GM19043 (cell line): ENCODE results near the gene DLG2.
"Not testable (repeated sequence)": the region's sequence is repeated elsewhere in the genome, so short reads cannot be mapped to it uniquely, and the experiment has no call there.

Experiments
- ATAC-seq: cut with Tn5 transposase; IDR thresholded peaks from one replicate; pipeline ENCODE4 v1.9.1; 2021; ENCODE audit warnings: low read depth; ENCODE audit not compliant: unreplicated experiment

The DLG2 gene

DNA sequence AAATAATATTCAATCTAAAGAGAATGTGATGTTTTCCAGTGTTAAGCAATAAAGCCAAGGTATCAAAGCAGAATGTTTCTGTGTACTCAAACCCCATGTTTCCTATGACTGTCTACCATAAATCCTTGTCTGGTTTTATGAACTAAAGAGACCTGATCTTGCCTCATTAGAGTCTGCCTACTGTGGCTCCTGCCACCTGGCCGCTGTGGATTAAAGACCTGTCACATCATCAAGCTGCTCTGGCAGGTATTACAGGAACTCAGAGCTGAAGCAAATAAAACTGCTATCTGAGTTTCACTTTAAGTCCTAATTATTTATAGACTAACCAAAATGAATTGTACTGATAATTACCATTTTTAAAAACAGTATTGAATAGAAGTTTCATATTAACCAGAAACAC, 2133.2 kb downstream of the DLG2 start:
- no peak for ATAC-seq

DNA sequence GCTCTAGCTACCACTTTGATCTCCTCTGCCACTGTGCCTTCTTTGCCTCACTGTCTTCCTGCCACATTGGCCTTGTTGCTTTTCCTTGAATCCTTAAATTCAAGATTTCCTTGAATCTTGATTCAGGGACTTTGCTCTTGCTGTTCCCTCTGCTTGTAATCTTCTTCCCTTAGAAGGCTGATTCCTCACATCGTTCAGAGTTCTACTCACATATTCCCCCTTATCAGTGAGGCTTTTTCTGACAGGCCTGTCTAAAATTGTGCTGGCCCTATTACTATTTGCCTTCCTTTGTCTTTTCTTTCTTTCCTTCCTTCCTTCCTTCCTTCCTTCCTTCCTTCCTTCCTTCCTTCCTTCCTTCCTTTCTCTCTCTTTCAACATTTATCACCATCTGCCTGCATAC, 2134.1 kb downstream of the DLG2 start:
- ATAC-seq, result no peak

DNA sequence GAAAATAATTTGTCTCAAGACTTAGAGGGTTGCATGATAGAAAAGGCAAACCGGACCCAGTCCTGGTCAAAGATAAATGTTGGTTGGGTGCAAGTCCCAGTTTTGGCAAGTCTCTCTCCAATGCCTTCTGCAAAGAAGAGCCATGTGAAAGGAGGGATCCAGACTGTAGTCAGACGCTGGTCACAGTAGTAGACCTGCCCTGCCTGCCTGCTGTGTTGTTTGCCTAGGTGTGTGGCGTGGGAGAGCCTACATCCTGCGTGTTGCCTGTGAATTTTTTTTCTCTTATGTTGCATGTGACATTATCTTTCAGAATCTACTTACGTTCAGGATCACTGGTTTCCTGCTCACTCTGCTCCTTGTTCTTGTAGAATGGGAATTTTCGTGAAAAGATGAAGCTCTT, 2143.3 kb downstream of the DLG2 start:
- no peak for ATAC-seq

DNA sequence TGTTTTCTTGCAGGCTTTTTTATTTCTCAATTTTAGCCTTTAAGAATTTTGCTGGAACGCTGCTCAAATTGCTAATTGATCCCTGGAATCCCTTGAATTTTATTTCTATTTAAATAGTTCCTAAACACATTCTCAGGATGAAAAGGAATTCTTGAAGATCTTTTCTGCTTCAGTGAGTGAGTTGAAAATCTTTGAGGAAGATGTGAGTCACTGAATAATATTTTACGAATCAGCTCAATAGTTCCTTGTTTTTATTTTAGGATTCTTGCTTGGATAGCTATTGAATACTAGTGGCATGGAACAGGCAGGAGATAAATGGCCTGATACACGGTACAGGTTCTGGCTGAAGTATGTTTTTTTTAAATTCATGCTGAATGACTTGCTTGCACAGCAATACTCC, 2146.3 kb downstream of the DLG2 start:
- ATAC-seq, result no peak

DNA sequence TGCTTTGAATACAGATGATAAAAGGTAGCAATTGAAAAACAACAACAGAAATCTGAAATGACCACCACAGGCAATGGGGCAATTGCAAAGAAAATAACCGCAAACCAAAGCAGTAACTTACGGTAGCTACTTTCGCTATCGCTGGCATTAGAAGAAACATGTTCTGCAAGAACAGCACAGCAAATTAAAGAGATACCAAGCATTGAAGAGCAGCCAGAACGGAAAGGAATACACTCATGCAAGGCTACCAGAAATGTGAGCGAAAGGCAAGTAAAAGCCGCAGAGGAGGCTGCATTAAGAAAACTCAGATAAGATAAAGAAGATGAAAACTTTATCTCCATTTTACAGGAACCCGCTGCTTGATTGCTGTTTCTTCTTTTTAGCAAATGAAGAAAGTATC, 2146.9 kb downstream of the DLG2 start:
- no peak for ATAC-seq

DNA sequence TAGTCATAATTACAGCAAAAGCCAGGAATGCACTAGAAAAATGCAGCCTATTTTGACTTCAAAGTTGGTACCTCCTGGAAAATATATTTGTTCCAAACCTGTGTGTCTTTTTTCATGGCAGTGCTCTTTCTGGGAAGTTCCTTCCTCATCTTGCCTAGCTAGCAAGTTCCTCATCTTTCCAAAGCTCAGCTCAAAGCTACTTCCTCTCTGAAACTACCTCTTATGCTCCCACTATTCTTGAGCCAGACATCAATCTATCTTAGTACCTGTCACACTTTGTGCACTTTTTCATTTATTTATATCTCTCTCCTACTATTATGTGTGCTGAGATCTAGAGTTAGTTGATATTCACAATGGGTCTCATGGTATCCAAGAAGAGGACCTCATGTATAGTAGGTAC, 2149.4 kb downstream of the DLG2 start:
- ATAC-seq, result no peak

DNA sequence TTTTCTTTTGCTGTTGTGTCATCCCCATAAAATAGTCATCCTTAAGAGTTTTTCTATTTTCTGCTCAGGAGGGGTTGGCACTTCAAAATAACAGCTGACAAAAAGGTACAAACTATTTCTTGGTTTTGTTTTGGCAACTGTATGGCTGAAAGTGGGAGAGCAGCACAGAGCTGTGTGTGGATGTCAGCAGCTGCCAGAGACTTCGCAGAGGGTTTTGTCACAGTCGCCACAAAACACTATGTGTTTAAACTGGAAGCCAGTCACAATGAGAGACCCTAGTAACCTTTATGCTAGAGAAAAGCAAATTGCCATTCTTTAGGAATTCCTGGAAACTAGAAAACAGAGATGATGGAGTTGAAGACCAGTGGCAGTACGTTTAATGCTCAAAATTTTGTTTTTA, 2151.4 kb downstream of the DLG2 start:
- no peak for ATAC-seq

DNA sequence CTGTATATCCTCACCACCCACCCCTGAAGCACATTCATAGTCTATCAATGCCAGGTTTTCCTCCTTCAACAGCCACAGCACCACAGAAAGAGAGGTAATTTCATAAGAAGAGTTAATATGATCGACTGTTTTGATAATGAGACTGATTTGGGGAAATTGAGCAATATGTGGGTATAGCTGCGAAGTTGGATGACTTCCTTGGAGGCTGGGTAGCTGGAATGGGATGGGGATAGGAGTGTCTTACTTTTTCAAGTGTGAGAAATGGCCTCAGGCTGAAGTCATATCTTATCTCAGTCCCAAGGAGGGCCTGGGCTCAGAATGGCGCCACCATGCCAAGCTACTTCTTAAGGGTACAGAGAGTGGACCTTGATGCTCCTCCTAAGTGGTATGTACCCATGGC, 2153.4 kb downstream of the DLG2 start:
- ATAC-seq, result no peak

DNA sequence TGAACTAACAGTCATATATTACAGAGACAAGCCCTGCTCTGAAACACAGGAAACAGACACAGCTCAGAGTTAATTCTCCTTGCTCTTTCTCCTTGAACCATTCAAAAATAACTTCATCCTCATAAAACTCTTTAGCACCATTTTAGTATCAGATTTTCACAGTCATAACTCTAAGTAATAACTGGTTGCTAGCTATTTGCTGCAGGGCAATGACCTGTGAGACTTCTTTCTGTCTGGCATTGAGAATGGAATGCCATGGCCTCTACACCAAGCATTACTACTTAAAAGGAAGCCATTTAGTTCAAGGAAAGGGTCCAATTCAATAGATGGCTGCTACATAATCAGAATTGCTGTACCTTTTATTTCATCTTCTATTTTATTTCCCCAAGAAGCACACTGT, 2154.3 kb downstream of the DLG2 start:
- no peak for ATAC-seq

DNA sequence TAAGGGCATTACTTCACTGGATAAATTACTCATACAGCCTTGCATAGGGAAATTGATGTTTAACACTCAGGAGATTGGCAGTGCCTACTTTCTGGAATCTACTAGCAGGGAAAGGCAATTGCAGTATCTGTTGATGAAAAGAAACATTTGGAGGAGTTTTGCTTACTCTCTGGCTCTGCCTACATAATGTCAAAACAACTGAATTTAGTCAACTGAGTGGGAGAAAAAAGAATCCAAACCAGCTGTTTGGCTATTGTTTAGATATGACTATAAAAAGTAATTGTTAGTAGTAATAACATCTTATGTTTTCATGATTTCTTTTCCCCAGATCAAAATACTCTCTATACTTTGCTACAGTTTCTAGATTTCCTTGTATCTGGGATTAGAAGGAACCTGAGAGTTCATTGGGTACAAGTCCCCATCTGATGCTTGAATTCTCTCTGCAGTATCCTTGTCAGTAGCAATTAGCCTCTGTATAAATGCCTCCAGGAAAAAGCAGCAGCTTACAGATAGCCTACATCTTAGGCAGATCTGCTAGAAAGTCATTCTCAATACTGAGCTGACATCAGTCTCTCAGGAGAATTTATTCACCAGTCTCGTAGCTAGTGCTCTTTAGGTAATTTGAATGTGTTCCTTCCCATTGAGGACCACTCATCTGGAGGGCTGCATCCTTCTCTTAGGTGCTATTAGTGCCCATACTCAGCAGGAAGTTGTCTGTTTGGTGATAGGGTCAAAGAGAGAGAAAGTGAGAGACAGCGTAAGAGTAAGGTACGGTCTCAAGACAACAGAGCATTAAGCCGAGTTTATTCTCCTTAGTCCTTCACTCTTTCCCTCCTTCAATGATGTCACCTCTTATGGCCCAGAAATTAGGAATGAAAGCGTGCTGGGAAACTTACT, 2155.1 kb downstream of the DLG2 start:
- ATAC-seq, result no peak

DNA sequence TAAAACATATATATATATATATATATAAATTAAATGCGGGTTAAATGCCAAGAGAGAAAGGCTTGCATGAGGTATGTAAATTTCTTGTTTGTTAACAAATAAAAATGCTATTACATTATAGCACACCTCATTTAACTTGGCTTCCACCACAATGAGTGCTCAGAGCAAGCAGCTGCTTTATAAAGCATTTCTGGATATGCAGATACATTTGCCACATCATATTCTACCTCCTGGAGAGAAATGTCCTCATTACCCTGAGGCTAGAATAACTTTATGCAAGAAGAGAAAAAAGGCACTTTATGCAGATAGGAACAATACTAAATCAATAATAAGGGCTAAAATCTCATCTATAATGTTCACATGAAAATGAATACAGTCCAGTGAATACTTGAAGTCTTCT, 2159.3 kb downstream of the DLG2 start:
- no peak for ATAC-seq

DNA sequence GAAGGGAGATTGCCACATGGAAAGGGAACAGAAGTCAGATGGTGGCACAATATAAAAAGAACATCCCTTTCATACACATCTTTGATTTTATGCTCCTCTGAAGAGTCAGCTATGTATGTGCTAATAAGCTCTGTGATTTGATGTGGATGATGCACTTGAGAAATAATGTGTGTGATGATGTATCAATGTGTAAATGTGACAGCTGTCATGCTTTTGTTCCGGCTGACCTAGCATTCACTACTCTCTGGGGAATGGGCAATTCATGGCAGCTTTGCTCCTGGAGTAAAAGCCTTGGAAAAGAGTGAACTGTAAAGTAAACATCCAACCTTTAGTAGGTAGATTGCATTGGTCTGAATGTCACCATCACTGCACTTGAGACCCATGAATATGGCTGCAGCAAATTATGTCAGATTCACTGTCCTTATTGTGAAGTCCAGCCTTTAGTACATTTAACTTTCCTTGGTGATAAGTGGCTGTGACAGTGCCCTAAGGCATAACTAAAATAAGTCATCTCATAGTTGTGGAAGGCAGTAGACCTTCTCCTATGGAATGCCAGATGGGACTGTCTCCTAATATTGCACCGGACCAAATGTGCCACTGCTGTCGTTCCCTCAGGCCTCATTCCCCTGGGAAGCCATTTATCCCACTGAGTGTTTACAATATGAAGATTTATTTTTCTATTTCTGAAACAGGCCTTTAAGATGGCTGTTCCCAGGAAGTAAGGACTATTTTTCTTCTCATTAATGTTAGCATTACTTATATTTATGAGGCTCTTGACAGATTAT, 2162.8 kb downstream of the DLG2 start:
- no peak for ATAC-seq

DNA sequence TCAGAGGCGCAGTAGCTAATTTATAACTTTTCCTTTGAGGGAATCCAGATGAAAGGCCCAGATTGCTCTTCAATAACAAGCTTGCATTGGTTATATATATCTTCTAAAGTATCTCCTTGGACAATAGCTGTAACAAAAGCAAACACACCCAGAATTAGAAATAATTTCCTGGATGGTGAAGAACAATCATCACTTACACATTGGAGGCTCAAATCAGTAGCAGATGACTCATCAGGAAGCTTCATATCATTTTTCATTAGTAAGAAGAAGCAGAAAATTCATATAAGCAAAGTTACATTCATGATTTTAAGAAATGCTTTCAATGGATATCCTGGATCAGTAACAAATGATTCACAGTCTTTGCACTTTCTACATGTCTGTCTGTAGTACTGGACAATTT, 2167.3 kb downstream of the DLG2 start:
- ATAC-seq, result no peak

DNA sequence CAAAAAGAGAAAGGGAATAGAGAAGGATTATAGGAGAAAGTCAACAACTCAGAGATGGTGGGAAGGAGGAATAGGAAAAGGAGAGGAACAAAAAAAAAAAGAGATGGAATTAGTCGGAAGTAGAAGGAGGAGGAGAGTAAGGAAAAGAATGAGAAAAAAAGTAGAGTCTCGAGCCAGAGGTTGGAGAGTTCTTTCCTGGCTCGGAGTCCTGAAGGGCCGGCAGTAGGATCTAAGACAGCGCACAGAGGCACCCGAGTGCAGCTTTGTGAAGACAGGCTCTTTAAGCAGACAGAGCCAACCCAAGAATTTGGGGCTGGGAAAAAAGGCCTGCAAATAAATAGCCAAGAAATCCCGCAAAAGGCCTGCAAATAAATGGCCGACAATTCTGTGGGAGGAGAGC, 2170.6 kb downstream of the DLG2 start:
- ATAC-seq, result no peak

DNA sequence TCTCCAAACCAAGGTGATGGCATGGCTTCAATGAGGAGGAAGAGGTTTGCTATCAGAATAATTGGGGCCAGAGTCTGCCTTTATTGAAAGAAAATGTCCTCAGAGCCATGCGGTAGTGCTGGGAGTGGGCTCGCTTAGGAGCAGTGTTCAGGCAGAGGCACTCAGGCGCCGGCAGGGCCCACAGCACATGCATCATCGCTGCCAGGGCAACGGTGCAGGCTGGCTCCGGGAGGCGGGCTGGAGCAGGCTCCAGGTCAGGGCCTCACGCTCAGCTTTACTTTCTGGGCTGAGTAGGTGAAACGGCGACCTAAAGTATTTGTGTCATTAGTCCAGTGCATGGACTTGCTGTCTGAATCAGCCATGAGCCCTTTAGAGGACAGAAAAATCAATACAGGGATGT, 2171.1 kb downstream of the DLG2 start:
- ATAC-seq, result no peak

DNA sequence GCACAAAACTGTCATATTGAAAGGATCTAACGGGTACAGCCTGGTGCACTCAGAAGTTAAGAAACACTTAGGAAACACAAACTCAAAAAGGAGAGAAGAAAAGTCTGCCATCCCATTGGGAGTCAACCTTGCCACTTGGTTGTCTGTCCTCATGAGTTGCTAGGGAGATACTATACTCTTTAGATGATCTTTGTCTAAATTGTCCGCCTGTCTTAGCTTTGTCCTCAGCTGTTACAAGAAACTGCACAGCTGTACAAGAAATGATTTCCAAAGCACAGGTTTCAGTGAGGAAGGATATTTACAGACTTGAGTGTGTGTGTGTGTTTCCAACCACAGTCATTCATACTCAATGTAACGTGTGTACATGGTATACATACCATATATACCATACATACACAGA, 2171.8 kb downstream of the DLG2 start:
- ATAC-seq, result no peak

DNA sequence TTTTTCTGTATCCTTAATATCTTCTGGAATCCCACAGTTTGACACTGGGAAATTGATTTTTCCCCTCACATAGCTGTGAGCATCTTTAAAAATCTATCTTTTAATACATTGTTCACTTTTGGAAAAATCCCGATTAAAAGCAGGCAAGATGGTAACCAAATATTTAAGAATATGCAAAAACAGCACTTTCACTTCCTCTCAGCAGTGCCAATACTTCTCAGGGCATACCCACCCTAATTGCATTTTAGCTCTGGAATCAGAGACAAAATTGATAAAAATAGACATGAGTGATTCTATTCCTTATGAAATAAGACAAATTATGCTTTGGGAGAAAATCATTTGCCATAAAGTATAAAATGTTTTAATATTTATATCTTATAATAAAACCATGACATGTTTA, 2172.5 kb downstream of the DLG2 start:
- no peak for ATAC-seq

DNA sequence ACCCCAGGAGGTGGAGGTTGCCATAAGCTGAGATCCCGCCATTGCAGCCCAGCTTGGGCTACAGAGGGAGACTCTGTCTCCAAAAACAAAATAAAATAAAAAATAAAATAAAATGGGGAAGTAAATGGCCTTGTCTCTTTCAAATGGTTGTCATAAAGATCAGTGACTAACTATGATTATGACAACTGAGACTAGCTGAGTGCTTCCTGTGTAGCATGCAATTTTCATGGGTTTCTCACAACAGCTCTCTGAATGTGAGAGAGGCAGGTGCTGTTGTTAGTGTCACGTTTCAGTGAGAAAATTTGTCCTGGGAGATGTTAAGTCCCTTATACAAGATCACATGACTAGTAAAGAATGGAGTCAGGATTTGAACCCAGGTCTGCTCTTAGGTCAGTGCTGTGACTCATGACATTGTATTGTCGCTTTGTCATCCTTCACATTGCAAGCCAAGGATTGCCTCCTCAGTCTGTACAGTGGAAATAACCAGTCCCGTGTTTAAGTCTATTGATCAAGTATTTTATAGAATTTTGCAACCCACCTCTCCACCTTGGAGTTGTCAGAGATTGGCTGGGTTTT, 2177.7 kb downstream of the DLG2 start:
- ATAC-seq, result no peak

DNA sequence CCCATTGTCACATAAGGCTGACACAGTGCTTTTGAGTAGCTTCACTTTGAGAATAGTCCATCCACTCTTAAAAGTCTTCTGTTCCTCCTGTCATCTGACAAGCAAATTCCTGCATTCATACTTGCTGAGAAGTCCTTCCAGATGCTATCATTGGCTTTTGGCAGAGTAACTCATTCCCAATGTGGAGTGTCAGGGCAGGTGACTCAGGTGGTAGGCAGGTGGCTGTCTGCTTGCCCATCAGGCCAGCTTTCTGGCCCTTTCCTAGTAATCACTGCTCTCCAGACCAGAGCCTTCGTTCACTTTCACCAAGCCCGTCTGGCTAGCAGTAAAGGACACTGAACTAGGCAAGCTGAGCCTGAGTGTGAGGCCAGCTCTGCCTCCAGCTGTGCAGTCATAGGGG, 2178.5 kb downstream of the DLG2 start:
- ATAC-seq, result no peak

DNA sequence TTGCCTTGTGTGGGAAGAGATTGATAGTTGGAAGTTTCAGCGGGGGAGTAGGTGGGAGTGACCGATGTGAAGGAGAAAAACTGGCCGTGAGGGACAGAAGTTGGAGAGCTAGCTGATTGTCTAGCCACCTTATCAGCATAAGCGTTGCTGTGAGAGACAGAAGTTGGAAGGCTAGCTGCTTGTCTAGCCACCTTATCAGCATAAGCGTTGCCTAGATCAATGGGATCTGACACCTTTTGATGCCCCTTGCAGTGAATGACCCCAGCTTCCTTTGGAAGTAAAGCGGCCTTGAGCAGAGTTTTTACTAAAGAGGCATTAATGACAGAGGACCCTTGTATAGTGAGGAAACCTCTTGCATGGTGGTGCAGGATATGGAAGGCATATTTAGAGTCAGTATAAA, 2183.3 kb downstream of the DLG2 start:
- ATAC-seq, result not testable (repeated sequence)

DNA sequence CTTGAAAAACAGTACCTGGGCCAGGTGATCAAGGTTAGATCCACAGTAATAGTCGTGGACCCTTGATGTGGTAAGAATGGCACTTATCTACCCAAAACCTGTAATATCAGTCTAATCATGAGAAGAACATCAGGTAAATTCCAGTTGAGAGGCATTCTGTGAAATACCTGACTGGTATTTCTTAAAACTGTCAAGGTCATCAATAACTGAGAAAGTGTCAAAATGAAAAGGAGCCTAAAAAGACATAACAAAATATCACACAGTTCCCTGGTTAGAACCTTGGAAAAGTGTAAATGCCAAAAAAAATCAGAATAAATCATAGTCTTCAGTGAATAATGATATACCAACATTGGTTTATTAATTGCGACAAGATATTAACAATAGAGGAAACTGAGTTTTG, 2185.5 kb downstream of the DLG2 start:
- no peak for ATAC-seq

DNA sequence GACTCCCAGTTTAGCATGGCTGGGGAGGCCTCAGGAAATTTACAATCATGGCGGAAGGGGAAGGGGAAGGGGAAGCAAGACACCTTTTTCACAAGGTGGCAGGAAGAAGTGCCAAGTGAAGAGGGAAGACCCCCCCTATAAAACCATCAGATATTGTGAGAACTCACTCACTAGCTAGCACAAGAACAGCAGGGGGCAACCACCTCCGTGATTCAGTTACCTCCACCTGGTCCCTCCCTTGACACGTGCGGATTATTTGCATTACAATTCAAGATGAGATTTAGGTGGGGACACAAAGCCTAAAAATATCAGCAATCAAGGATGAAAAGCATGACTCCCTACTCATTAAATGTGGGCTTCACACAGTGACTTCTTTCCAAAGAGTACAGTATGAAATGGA, 2186.0 kb downstream of the DLG2 start:
- ATAC-seq, result no peak
